Measurements from ENCODE around the gene KRT17. TPM values are rescaled to one million over a fixed set of nuclear protein-coding genes. Genes with fewer than 3 reads are reported as not detected.

KRT17 gene
- total and polyA plus RNA-seq, 2 donors (not counting 1 experiment from before 2014, with no cell fraction given) = not detected

GRCh38 chr17:41665566-41666236, 41.3 kb upstream of the KRT17 start:
- peak; percentile 96 for DNase-seq
- peak; percentile 72 for ATAC-seq (ENCODE audit: low read depth)
- Mint-ChIP-seq H3K9me3 (ENCODE audit: insufficient read depth) (no peaks in the 10 kb centered on the region), H3K27me3 (no peaks in the 10 kb centered on the region), H3K4me1 (peaks cover 38% of the 10 kb centered on the region), H3K4me3 (peak overlapping the region; percentile 94), H3K27ac (peak overlapping the region; percentile 99)
- H3K9ac ChIP-seq (ENCODE audit: low read length) = peak overlapping the region; percentile 74
- H2AFZ ChIP-seq (ENCODE audit: insufficient read depth, low read depth, low read length, poor library complexity, severe bottlenecking) = peak overlapping the region; percentile 84
- H3K27me3 ChIP-seq (replicated peaks in 1 of 4; ENCODE audit: control extremely low read depth in 1 of 4, control insufficient read depth in 3 of 4, insufficient read depth in 4 of 4, low read length in 3 of 4) = no peaks in the 10 kb centered on the region
- WGBS (ENCODE audit: insufficient coverage) = 1% methylated on average over 35 of the region's 39 CpGs
- TF ChIP-seq EZH2 (IDR thresholded peaks at IDR 0.05; ENCODE audit: borderline replicate concordance, insufficient read depth, low read depth, low read length, poor library complexity, severe bottlenecking) = no peak
- TF ChIP-seq, protein P1, sequence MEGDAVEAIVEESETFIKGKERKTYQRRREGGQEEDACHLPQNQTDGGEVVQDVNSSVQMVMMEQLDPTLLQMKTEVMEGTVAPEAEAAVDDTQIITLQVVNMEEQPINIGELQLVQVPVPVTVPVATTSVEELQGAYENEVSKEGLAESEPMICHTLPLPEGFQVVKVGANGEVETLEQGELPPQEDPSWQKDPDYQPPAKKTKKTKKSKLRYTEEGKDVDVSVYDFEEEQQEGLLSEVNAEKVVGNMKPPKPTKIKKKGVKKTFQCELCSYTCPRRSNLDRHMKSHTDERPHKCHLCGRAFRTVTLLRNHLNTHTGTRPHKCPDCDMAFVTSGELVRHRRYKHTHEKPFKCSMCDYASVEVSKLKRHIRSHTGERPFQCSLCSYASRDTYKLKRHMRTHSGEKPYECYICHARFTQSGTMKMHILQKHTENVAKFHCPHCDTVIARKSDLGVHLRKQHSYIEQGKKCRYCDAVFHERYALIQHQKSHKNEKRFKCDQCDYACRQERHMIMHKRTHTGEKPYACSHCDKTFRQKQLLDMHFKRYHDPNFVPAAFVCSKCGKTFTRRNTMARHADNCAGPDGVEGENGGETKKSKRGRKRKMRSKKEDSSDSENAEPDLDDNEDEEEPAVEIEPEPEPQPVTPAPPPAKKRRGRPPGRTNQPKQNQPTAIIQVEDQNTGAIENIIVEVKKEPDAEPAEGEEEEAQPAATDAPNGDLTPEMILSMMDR (IDR thresholded peaks at IDR 0.05) = peak; percentile 96
- H3K4me3 ChIP-seq (ENCODE audit: control extremely low read depth in 1 of 5, extremely low read depth in 1 of 5, insufficient read depth in 1 of 5, low read depth in 2 of 5, low read length in 4 of 5) = peak overlapping the region; percentile 30 to 89 (median 62)
- CTCF ChIA-PET = interaction anchor here (0.5 to 13.5 kb wide), 19 partner anchors 12 to 1732 kb away, joined by 3 to 438 read pairs (median 5); partner anchors contain the start of gene EIF1
- intact Hi-C loops (cut with micrococcal nuclease) = loop anchor here (1.0 to 5.0 kb wide), 6 partner anchors 17 to 1448 kb away; partner anchors contain the start of genes EIF1 and WIPF2
- H3K36me3 ChIP-seq (replicated peaks in 1 of 2; ENCODE audit: control extremely low read depth in 1 of 2, control insufficient read depth in 1 of 2, extremely low read depth in 1 of 2, insufficient read depth in 2 of 2, low read length in 1 of 2) = no peaks in the 10 kb centered on the region
- no peaks in the 10 kb centered on the region for H3K9me3 ChIP-seq (ENCODE audit: control extremely low read depth in 1 of 3, control insufficient read depth in 2 of 3, insufficient read depth in 1 of 3, low read length in 2 of 3)
- H4K20me1 ChIP-seq (ENCODE audit: control insufficient read depth, insufficient read depth, low read length, poor library complexity, severe bottlenecking) = no peaks in the 10 kb centered on the region
- peak overlapping the region; percentile 92 for H3K4me2 ChIP-seq (replicated peaks; ENCODE audit: low read depth, low read length, poor library complexity, severe bottlenecking)
- POLR2A ChIA-PET = interaction anchor here (0.9 to 6.9 kb wide), 6 partner anchors 10 to 1105 kb away, joined by 5 to 117 read pairs (median 6); partner anchors contain the start of gene EIF1
- no peaks in the 10 kb centered on the region for H3K79me2 ChIP-seq (ENCODE audit: control insufficient read depth, insufficient read depth, low read length)
- H3K27ac ChIP-seq (ENCODE audit: low read length in 2 of 2) = peak overlapping the region; percentile 99
- peaks cover 12 to 41% of the 10 kb centered on the region in 2 donors for H3K4me1 ChIP-seq (ENCODE audit: control insufficient read depth in 2 of 2, insufficient read depth in 2 of 2, low read length in 2 of 2)
